H1 (cell line): ENCODE results near the gene MORC4. TPM values are rescaled to one million over a fixed set of nuclear protein-coding genes. Genes with fewer than 3 reads are reported as not detected.

Source experiments
- CTCF ChIA-PET: fragments of 300-600 bp; sonication (Branson Sonifier 250); formaldehyde crosslinking; loops from one replicate; lab custom pipeline; 2021; ENCODE audit not compliant: partially characterized antibody; lab: Charles Lee
- POLR2A ChIA-PET: fragments of 300-600 bp; sonication (Branson Sonifier 250); formaldehyde crosslinking; loops from one replicate; lab custom pipeline; 2021; ENCODE audit warnings: inconsistent platforms; ENCODE audit not compliant: partially characterized antibody; lab: Charles Lee
- DNase-seq, 2 experiments: peaks; one replicate each; pipeline versions ENCODE4 v3.0.0 to v3.0.0-alpha.2; 2010 to 2022; ENCODE audit warnings: low spot score in 2 of 2, low read depth in 1 of 2, mixed read lengths in 1 of 2
- FAIRE-seq: peaks from 2 replicates; lab custom pipeline; 2011; peaks lifted over from hg19 to GRCh38; lab: Jason Lieb, UNC
- H2AFZ ChIP-seq: 2 replicates; pipeline ENCODE4 v1.8.1; 2012; ENCODE audit warnings: low read length, inconsistent platforms
- H2AK5ac ChIP-seq: 2 replicates; pipeline ENCODE4 v1.6.1; 2013; ENCODE audit warnings: low read depth, low read length
- H2BK120ac ChIP-seq: replicated peaks from 2 replicates; pipeline ENCODE3; 2013; ENCODE audit warnings: low read depth, low read length, inconsistent platforms
- H2BK12ac ChIP-seq: 2 replicates; pipeline ENCODE4 v1.6.1; 2013; ENCODE audit warnings: low read depth, low read length
- H2BK15ac ChIP-seq: 2 replicates; pipeline ENCODE4 v1.6.1; 2013; ENCODE audit warnings: low read length
- H2BK20ac ChIP-seq: 2 replicates; pipeline ENCODE4 v1.6.1; 2013; ENCODE audit warnings: low read length
- H2BK5ac ChIP-seq: 2 replicates; pipeline ENCODE4 v1.6.1; 2013; ENCODE audit warnings: low read depth, low read length
- H3K14ac ChIP-seq: 2 replicates; pipeline ENCODE4 v1.6.1; 2013; ENCODE audit warnings: inconsistent platforms; ENCODE audit not compliant: insufficient read length
- H3K18ac ChIP-seq: 2 replicates; pipeline ENCODE4 v1.6.1; 2013; ENCODE audit warnings: low read length; ENCODE audit errors: extremely low read depth
- H3K23ac ChIP-seq: 2 replicates; pipeline ENCODE4 v1.6.1; 2013; ENCODE audit warnings: inconsistent platforms; ENCODE audit not compliant: insufficient read length
- H3K23me2 ChIP-seq: 2 replicates; pipeline ENCODE4 v1.6.1; 2013; ENCODE audit warnings: low read depth, low read length
- H3K27ac ChIP-seq: 2 replicates; pipeline ENCODE4 v1.6.1; 2011; ENCODE audit warnings: low read depth, low read length, inconsistent platforms
- H3K27me3 ChIP-seq, 4 experiments: replicated peaks in 1 of 4; 1 replicate in 1 of 4; 2 replicates in 3 of 4; pipeline versions ENCODE4 v1.6.1 to v1.8.1; 2011 to 2013; ENCODE audit warnings: low read length in 3 of 4, mild to moderate bottlenecking in 3 of 4, inconsistent platforms in 2 of 4, mixed read lengths in 2 of 4, moderate library complexity in 1 of 4; ENCODE audit not compliant: control insufficient read depth in 3 of 4, insufficient read depth in 3 of 4; ENCODE audit errors: extremely low read depth in 1 of 4
- H3K36me3 ChIP-seq, 4 experiments: 2 replicates each; pipeline versions ENCODE4 v1.6.1 to v1.8.1; 2011 to 2013; ENCODE audit warnings: mild to moderate bottlenecking in 4 of 4, low read length in 3 of 4, moderate library complexity in 2 of 4, control low read depth in 1 of 4, inconsistent platforms in 1 of 4; ENCODE audit not compliant: insufficient read depth in 4 of 4, control insufficient read depth in 2 of 4
- H3K4ac ChIP-seq: replicated peaks from 2 replicates; pipeline ENCODE3; 2013; ENCODE audit warnings: low read length, low read depth, mixed read lengths, inconsistent platforms; ENCODE audit not compliant: insufficient read length
- H3K4me1 ChIP-seq, 4 experiments: replicated peaks in 1 of 4; 1 replicate in 1 of 4; 2 replicates in 3 of 4; pipeline versions ENCODE4 v1.6.1 to v1.8.1; 2011 to 2013; ENCODE audit warnings: low read length in 3 of 4, inconsistent platforms in 2 of 4, mixed read lengths in 1 of 4; ENCODE audit not compliant: insufficient read depth in 4 of 4, control insufficient read depth in 3 of 4
- H3K4me2 ChIP-seq, 2 experiments: 2 replicates each; pipeline versions ENCODE4 v1.6.1 to v1.8.1; 2011 to 2013; ENCODE audit warnings: low read depth in 2 of 2, low read length in 2 of 2, control low read depth in 1 of 2, inconsistent platforms in 1 of 2, mild to moderate bottlenecking in 1 of 2; ENCODE audit not compliant: insufficient read depth in 1 of 2
- H3K4me3 ChIP-seq, 4 experiments: fragments of 200-600, 300-600 bp in 1 of 4; sonication (generic), shearing (Covaris generic), sonication (Bioruptor Twin) in 1 of 4; 2 replicates each; pipeline versions ENCODE4 v1.5.1 to v1.8.1; 2011 to 2016; ENCODE audit warnings: low read length in 4 of 4, low read depth in 3 of 4, control low read depth in 2 of 4, inconsistent platforms in 2 of 4, mild to moderate bottlenecking in 2 of 4, mixed read lengths in 1 of 4, moderate library complexity in 1 of 4; ENCODE audit not compliant: insufficient read depth in 2 of 4; ENCODE audit errors: extremely low read depth in 1 of 4
- H3K56ac ChIP-seq: replicated peaks from 2 replicates; pipeline ENCODE3; 2013; ENCODE audit warnings: low read depth, mild to moderate bottlenecking, mixed read lengths, low read length, inconsistent platforms; ENCODE audit not compliant: insufficient read length
- H3K79me1 ChIP-seq: 2 replicates; pipeline ENCODE4 v1.6.1; 2013; ENCODE audit warnings: low read depth, low read length, control low read depth
- H3K79me2 ChIP-seq, 2 experiments: 2 replicates each; pipeline versions ENCODE4 v1.6.1 to v1.8.1; 2012 to 2013; ENCODE audit warnings: low read length in 2 of 2, mild to moderate bottlenecking in 2 of 2, inconsistent platforms in 1 of 2; ENCODE audit not compliant: insufficient read depth in 2 of 2, control insufficient read depth in 1 of 2
- H3K9ac ChIP-seq, 4 experiments: replicated peaks in 1 of 4; 1 replicate in 1 of 4; 2 replicates in 3 of 4; pipeline versions ENCODE4 v1.6.1 to v1.8.1; 2011 to 2013; ENCODE audit warnings: low read depth in 3 of 4, low read length in 3 of 4, control low read depth in 2 of 4, mild to moderate bottlenecking in 2 of 4, moderate library complexity in 2 of 4, inconsistent platforms in 1 of 4; ENCODE audit errors: extremely low read depth in 1 of 4
- H3K9me3 ChIP-seq, 2 experiments: 2 replicates each; pipeline versions ENCODE4 v1.6.1 to v1.8.1; 2012 to 2013; ENCODE audit warnings: mild to moderate bottlenecking in 2 of 2, moderate library complexity in 2 of 2, control low read depth in 1 of 2, inconsistent platforms in 1 of 2, low read depth in 1 of 2, low read length in 1 of 2, mixed read lengths in 1 of 2; ENCODE audit not compliant: insufficient read depth in 2 of 2
- H4K20me1 ChIP-seq, 2 experiments: replicated peaks in 1 of 2; 2 replicates each; pipeline versions ENCODE3 to v1.8.1; 2011 to 2013; ENCODE audit warnings: inconsistent platforms in 2 of 2, low read length in 2 of 2, mild to moderate bottlenecking in 1 of 2; ENCODE audit not compliant: insufficient read depth in 2 of 2, control insufficient read depth in 1 of 2
- H4K5ac ChIP-seq: 2 replicates; pipeline ENCODE4 v1.6.1; 2013; ENCODE audit warnings: low read length, low read depth, mixed read lengths, inconsistent platforms; ENCODE audit not compliant: insufficient read length
- H4K8ac ChIP-seq: 2 replicates; pipeline ENCODE4 v1.8.0; 2013; ENCODE audit warnings: mild to moderate bottlenecking, moderate library complexity, low read length, inconsistent platforms; ENCODE audit not compliant: insufficient read depth; ENCODE audit errors: extremely low read depth
- H4K91ac ChIP-seq: replicated peaks from 2 replicates; pipeline ENCODE3; 2013; ENCODE audit warnings: low read length, mixed read lengths, inconsistent platforms; ENCODE audit not compliant: insufficient read length
- BACH1 ChIP-seq: IDR thresholded peaks from 2 replicates; pipeline ENCODE4 v1.6.1; 2012; ENCODE audit warnings: low read length, improper control_type of control experiment
- KDM5A ChIP-seq: fragments of 200-600 bp; IDR thresholded peaks from 2 replicates; pipeline ENCODE4 v1.7.1; 2012; ENCODE audit warnings: mild to moderate bottlenecking, low read length, inconsistent platforms, mixed read lengths
- NANOG ChIP-seq: IDR thresholded peaks from 2 replicates; pipeline ENCODE4 v1.6.1; 2011; ENCODE audit warnings: low read length, low read depth, mild to moderate bottlenecking, inconsistent platforms; ENCODE audit not compliant: insufficient read depth, poor library complexity, severe bottlenecking
- RXRA ChIP-seq: IDR thresholded peaks from 2 replicates; pipeline ENCODE4 v1.6.1; 2011; ENCODE audit warnings: low read depth, mild to moderate bottlenecking, low read length, moderate library complexity; ENCODE audit not compliant: insufficient read depth
- SUZ12 ChIP-seq: fragments of 200-600 bp; sonication (generic); IDR thresholded peaks from 2 replicates; pipeline ENCODE4 v1.6.1; 2012; ENCODE audit warnings: mild to moderate bottlenecking, inconsistent platforms, low read length, moderate library complexity, mixed read lengths
- TAF7 ChIP-seq: optimal IDR thresholded peaks from 2 replicates; pipeline ENCODE3; 2011; ENCODE audit warnings: low read depth, mild to moderate bottlenecking, inconsistent platforms, low read length, moderate library complexity, borderline replicate concordance
- WGBS, 2 experiments: shearing (Covaris generic) in 1 of 2; methylation state at CpG; one replicate each; pipeline versions ENCODE4 v1.1.6 to v1.1.7; 2013 to 2015; ENCODE audit warnings: low lambda C conversion rate in 2 of 2, mixed read lengths in 2 of 2, inconsistent platforms in 1 of 2, low coverage in 1 of 2, missing lambda C conversion rate in 1 of 2; ENCODE audit not compliant: insufficient replicate concordance in 2 of 2, insufficient coverage in 1 of 2, insufficient read length in 1 of 2; ENCODE audit errors: extremely low coverage in 1 of 2, missing lambda C conversion rate in 1 of 2; 5-methylcytosine and 5-hydroxymethylcytosine counted together
- polyA plus RNA-seq, 7 experiments: library from polyadenylated mRNA; depleted of rRNA in 3 of 7; stranded (reverse) in 5 of 7; unstranded in 2 of 7; fragments of >200 nt in 5 of 7; fragments of 200-250 nt in 2 of 7; gene quantifications; 1 replicate in 5 of 7; 2 replicates in 1 of 7; 4 replicates in 1 of 7; pipeline versions ENCODE4 v1.2.1 to v1.2.3, GENCODE V29; 2011 to 2013; ENCODE audit warnings: missing spikeins in 2 of 7, mixed read lengths in 2 of 7
- total RNA-seq: library from RNA; stranded (reverse); fragmentation: NEBNext Ultra II Directional; extraction: Animal tissue kit (Norgen Biotek cat#: 25700); gene quantifications from 2 replicates; pipeline ENCODE4 v1.2.1, GENCODE V29; 2021

Gene MORC4
- total and polyA plus RNA-seq, 2 of the 8 experiments (the other 6 are each of a cell fraction or from before 2014, with no cell fraction given) = 1.4 to 2.5 TPM

- Histone ChIP-seq H3K9ac (no peak overlapping the region), H2BK15ac (no peak overlapping the region), H3K4ac (no peak overlapping the region), H3K79me2 (no peaks in the 10 kb centered on the region), H3K27me3 (no peaks in the 10 kb centered on the region), H4K8ac (no peak overlapping the region), H4K5ac (no peak overlapping the region), H3K14ac (no peak overlapping the region), H3K4me2 (no peak overlapping the region), H2AK5ac (no peak overlapping the region), H4K20me1 (no peaks in the 10 kb centered on the region), H2BK20ac (no peak overlapping the region), H2AFZ (no peak overlapping the region), H3K4me3 (no peak overlapping the region), H3K56ac (no peak overlapping the region), H2BK5ac (no peak overlapping the region), H3K9me3 (no peaks in the 10 kb centered on the region), H3K27ac (no peak overlapping the region), H3K79me1 (no peaks in the 10 kb centered on the region), H3K23me2 (no peaks in the 10 kb centered on the region), H2BK12ac (no peak overlapping the region), H3K4me1 (no peaks in the 10 kb centered on the region), H3K36me3 (no peaks in the 10 kb centered on the region), H3K18ac (no peak overlapping the region), H4K91ac (no peak overlapping the region), H3K23ac (no peak overlapping the region), H2BK120ac (no peak overlapping the region)
- POLR2A ChIA-PET = no interaction called here
- no peak for TF ChIP-seq RXRA
- TF ChIP-seq TAF7 = no peak
- TF ChIP-seq SUZ12 = no peak
- TF ChIP-seq KDM5A = no peak
- no peak for TF ChIP-seq BACH1
- TF ChIP-seq NANOG = no peak
- DNase-seq (no peak), FAIRE-seq (no peak)
- CTCF ChIA-PET = interaction anchor here (0.7 to 3.0 kb wide), 3 partner anchors 34 to 53 kb away, joined by 3 to 10 read pairs (median 3); no protein-coding TSS in a partner anchor
- 90% methylated on average over 5 of the region's 6 CpGs; no CpG with 5 or more reads in 1 of the 2 experiments for whole genome bisulfite sequencing, 2 experiments
Measured at GRCh38 chrX:106932960-106933537, 67.0 kb downstream of the MORC4 start.
